GM12801 (cell line): ENCODE data around the gene XPC.

ENCODE experiments used
- TF ChIP-seq, protein P1 (sequence below): IDR thresholded peaks from one replicate; pipeline ENCODE4 v1.5.1; 2011; ENCODE audit warnings: control low read depth; ENCODE audit not compliant: insufficient read length; ENCODE audit errors: extremely low read depth

The XPC gene

DNA sequence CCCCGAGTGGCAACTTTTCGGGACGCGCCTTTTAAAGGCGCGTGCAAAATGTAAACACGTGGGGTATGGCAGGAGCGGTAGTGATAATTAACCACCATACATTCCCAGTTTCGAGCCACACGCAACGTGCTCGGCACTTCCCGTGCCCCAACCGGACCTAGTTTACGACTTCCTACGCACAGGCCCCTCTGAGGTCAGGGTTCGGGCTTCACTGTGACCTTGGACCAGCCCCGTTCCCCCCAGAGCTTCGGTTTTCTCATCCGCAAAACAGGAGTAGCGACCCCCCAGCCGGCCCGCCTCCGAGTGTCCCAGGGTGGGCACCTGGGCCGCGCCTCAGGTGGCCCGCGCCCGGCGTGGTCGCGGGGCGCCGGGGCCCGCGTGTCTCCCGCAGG is 54.2 kb downstream of the XPC start:
- TF ChIP-seq, protein P1, sequence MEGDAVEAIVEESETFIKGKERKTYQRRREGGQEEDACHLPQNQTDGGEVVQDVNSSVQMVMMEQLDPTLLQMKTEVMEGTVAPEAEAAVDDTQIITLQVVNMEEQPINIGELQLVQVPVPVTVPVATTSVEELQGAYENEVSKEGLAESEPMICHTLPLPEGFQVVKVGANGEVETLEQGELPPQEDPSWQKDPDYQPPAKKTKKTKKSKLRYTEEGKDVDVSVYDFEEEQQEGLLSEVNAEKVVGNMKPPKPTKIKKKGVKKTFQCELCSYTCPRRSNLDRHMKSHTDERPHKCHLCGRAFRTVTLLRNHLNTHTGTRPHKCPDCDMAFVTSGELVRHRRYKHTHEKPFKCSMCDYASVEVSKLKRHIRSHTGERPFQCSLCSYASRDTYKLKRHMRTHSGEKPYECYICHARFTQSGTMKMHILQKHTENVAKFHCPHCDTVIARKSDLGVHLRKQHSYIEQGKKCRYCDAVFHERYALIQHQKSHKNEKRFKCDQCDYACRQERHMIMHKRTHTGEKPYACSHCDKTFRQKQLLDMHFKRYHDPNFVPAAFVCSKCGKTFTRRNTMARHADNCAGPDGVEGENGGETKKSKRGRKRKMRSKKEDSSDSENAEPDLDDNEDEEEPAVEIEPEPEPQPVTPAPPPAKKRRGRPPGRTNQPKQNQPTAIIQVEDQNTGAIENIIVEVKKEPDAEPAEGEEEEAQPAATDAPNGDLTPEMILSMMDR = no peak

DNA sequence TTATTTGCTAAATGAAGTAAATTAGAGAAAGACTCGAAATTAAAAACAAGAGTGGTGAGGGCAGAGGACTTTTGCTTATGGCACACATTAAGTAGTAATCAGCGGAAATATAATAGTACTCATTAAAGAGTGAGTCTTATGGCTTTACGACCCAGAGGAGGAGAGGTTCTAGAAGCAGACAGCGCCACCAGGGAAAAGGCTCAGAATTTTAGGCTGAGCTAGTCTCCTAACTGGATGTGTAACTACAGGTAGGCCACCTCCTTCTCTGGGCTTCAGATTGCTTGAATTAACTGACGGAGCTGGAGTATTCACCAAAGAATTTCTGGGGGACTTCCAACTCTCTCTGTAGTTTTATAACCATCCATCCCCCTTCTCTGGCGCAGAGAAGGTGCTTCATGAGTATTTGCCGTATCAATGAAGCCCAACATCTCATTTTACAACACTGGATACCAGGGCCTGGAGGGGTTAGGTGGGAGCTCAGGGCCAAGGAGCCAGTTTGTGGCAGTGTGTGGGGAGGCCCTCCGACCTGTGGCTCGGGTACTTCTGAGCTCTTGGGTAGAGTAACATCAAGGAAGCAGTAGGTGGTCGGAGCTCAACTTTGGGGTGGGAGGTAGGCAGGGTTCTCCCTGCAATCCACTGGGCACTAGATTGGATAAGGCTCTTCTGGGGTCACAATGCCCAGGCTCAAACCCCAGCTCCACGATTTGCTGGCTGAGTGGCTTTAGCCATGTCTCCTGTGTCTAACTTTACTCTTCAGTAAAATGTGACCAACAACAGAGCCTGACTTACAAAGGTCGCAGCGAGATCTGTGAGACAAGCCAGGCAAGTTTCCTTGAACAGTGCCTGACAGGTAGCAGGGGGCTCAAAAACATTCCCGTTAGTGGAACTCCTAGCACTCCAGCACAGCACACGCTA is 54.8 kb downstream of the XPC start:
- TF ChIP-seq, protein P1 = no peak

DNA sequence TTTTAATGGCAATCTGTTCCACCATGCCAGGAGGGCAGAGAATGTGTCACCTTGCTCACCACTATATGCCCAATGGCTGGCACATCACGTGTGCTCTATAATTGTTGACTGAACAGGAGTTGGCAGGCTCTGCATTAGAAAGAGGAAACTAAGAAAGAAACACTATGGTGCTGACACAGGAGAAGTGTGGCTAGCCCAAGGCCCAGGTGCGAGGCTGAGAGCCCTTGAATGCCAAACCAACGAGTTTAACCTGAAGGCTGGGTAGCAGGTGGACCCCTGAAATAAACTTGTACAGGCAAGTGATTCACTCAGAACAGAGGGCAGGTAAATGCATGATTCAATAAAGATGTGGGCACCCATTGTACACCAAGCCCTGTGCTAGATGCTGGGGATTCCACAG is 56.1 kb downstream of the XPC start:
- TF ChIP-seq, protein P1 = no peak

DNA sequence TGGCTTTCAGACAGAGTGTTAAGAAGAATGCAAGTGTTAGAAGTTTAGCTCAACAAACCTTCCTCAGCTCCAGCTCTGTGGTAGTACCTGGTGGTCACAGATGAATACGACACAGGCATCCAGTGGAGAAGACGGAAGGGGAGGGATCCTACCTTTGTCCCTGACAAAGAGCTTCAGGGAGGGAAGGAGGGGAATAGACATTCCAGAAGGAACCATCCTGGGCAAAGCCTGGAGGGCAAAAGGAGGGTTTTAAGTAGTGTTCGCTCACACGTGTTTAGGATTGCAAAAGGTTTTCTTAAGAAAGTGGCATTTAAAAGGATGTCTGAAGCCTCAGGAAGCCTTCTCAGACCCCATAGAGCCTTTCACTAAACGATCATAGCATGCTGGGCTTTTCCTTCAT is 56.5 kb downstream of the XPC start:
- TF ChIP-seq, protein P1 = no peak

DNA sequence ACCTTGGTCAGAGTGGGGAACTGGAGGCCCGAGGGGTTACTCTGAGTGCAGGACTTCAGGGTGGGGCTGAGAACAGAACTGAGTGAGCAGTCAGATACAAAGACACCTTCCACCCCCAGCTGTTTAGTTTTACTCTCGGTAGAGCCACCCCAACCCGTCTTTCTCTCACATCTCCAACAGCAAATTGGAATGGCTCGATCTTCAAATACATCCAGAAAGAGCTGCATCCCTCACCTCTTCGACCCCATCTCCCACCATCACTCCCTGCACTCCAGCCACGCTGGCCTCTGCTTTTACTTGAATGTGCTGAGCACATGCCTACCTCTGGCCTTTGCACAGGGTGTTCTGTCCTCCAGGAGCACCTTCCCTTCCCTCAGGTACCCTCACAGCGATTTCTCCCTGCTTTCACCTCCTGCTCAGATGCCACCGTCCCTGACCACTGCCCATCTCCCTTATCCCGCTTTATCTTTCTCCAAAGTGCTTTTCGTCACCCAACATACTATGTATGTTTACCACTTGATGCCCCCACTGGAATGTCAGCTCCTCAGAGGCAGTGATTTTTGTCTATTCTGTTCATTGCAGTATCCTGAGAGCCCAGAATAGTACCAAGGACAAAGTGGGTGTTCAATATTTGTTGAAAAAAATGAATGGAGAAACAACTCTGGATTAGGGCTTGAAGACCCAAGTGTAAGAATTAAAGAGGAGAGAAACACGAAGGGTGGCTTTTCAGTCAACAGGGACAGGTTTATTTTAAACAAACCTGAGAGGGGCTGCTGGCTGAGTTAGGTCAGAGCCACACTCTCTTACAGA is 58.1 kb downstream of the XPC start:
- TF ChIP-seq, protein P1 = no peak

DNA sequence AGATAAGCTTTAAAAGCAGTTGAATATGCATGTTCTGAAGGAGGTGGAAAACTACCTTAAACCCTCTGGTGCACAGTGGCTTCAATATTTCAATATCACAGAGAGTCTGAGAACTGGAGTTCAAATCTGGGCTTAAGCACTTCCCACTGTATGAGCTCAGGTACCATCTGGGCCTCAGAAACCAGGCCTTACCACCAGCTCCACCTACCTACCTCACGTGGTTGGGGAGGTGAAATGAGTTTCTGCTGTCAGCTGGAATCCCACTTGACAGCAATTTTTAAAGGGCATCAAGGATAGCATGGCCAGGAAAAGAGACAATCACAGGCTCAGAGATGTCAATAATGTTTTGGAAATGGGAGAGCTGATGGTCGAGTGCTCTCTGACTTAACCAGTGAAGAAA is 58.8 kb downstream of the XPC start:
- TF ChIP-seq, protein P1 = no peak
